Amygdala (tissue), 56 donors: ENCODE data around the gene GCK.

Source experiments
- DNase-seq, 56 donors: peaks; one replicate each; lab custom pipeline; 2025; lab: John Stamatoyannopoulos, UW

Gene GCK

GRCh38 chr7:44145969-44146911, 43.0 kb downstream of the GCK start:
- DNase-seq, result peak in 48 of 56 donors; percentile 18 to 88 (median 52)

- peak in 21 of 56 donors; percentile 15 to 55 (median 31) for DNase-seq
These were observed 43.7 kb downstream of the GCK start for GRCh38 chr7:44145479-44145968.

GRCh38 chr7:44144968-44145478, 44.2 kb downstream of the GCK start:
- DNase-seq, result no peak

- DNase-seq, result no peak
These were observed 44.7 kb downstream of the GCK start for GRCh38 chr7:44144426-44144967.

GRCh38 chr7:44143646-44144250, 45.5 kb downstream of the GCK start:
- no peak for DNase-seq

GRCh38 chr7:44142028-44142427, 47.2 kb downstream of the GCK start:
- DNase-seq, result no peak

- DNase-seq, result no peak
These were observed 47.9 kb downstream of the GCK start, which contains the start of gene MYL7 for GRCh38 chr7:44141221-44141850. Gene MYL7 (minus strand): TSS chr7:44141332. CDS start chr7:44141305, 27 bp downstream.

- DNase-seq, result no peak
These were observed 48.9 kb downstream of the GCK start for GRCh38 chr7:44140341-44140740.

GRCh38 chr7:44139311-44140010, 49.8 kb downstream of the GCK start:
- DNase-seq, result no peak

GRCh38 chr7:44138698-44139097, 50.5 kb downstream of the GCK start:
- DNase-seq, result no peak

GRCh38 chr7:44136731-44137130, 52.5 kb downstream of the GCK start:
- DNase-seq, result no peak

GRCh38 chr7:44134943-44135628, 54.2 kb downstream of the GCK start:
- DNase-seq, result peak in 3 of 56 donors; percentile 9 to 19 (median 17)

GRCh38 chr7:44133295-44133694, 55.9 kb downstream of the GCK start:
- DNase-seq, result no peak

- DNase-seq, result no peak
These were observed 57.2 kb downstream of the GCK start for GRCh38 chr7:44132039-44132438.

GRCh38 chr7:44131173-44132029, 57.8 kb downstream of the GCK start:
- DNase-seq, result no peak

GRCh38 chr7:44128721-44129582, 60.3 kb downstream of the GCK start:
- no peak for DNase-seq

GRCh38 chr7:44127161-44127560, 62.1 kb downstream of the GCK start:
- no peak for DNase-seq
